ENCODE data around the gene DNAJC6.

DNA sequence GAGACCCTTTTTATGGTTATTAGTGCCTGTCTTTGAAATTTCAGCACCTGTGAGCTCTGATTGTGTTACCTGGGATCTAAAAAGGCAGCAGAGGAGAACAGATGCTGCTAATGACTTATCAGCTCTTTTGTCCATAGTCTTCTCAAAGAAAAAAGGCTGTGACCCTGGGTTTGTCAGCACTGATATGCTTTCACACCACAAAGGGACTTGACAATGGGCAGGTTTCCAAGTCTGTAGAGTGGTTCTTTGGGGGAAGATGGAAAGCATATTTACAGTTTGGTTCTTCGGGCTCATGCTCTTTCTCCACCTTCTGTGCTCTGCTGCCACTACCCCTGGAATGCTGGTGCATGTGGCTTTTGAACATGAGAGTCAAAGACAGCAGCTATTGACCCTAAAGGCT lies 32.0 kb downstream of the DNAJC6 start:
- TF ChIP-seq, protein P1, sequence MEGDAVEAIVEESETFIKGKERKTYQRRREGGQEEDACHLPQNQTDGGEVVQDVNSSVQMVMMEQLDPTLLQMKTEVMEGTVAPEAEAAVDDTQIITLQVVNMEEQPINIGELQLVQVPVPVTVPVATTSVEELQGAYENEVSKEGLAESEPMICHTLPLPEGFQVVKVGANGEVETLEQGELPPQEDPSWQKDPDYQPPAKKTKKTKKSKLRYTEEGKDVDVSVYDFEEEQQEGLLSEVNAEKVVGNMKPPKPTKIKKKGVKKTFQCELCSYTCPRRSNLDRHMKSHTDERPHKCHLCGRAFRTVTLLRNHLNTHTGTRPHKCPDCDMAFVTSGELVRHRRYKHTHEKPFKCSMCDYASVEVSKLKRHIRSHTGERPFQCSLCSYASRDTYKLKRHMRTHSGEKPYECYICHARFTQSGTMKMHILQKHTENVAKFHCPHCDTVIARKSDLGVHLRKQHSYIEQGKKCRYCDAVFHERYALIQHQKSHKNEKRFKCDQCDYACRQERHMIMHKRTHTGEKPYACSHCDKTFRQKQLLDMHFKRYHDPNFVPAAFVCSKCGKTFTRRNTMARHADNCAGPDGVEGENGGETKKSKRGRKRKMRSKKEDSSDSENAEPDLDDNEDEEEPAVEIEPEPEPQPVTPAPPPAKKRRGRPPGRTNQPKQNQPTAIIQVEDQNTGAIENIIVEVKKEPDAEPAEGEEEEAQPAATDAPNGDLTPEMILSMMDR (IDR thresholded peaks at IDR 0.05 in 8 of 11, conservative IDR thresholded peaks at IDR 0.05 in 3 of 11) = no peak
- no peak for TF ChIP-seq POLR2A (IDR thresholded peaks at IDR 0.05)

Data from spleen (tissue), 7 donors.